ENCODE measurements around the gene SSH2.
"Not testable (repeated sequence)": the region's sequence is repeated elsewhere in the genome, so short reads cannot be mapped to it uniquely, and the experiment has no call there.

Gene SSH2

GRCh38 chr17:29731589-29731929 lies 198.5 kb downstream of the SSH2 start:
- peaks cover 16% of the 10 kb centered on the region for H3K4me1 ChIP-seq
- TF ChIP-seq, protein P1, sequence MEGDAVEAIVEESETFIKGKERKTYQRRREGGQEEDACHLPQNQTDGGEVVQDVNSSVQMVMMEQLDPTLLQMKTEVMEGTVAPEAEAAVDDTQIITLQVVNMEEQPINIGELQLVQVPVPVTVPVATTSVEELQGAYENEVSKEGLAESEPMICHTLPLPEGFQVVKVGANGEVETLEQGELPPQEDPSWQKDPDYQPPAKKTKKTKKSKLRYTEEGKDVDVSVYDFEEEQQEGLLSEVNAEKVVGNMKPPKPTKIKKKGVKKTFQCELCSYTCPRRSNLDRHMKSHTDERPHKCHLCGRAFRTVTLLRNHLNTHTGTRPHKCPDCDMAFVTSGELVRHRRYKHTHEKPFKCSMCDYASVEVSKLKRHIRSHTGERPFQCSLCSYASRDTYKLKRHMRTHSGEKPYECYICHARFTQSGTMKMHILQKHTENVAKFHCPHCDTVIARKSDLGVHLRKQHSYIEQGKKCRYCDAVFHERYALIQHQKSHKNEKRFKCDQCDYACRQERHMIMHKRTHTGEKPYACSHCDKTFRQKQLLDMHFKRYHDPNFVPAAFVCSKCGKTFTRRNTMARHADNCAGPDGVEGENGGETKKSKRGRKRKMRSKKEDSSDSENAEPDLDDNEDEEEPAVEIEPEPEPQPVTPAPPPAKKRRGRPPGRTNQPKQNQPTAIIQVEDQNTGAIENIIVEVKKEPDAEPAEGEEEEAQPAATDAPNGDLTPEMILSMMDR (IDR thresholded peaks at IDR 0.05; ENCODE audit: low read depth, low read length) = no peak
- no peak overlapping the region for H3K4me3 ChIP-seq (ENCODE audit: low read depth, low read length)
- no peaks in the 10 kb centered on the region for H3K36me3 ChIP-seq
- no peaks in the 10 kb centered on the region for H3K27me3 ChIP-seq
- DNase-seq = no peak
- no peaks in the 10 kb centered on the region for H3K9me3 ChIP-seq

GRCh38 chr17:29728490-29728889 lies 201.5 kb downstream of the SSH2 start:
- no peaks in the 10 kb centered on the region for H3K36me3 ChIP-seq

GRCh38 chr17:29726715-29727252 lies 203.2 kb downstream of the SSH2 start:
- peak; percentile 41 for DNase-seq

More at GRCh38 chr17:29728490-29728889, 201.5 kb downstream of the SSH2 start:
- Histone ChIP-seq H3K9me3 (no peaks in the 10 kb centered on the region), H3K27me3 (no peaks in the 10 kb centered on the region), H3K4me3 (ENCODE audit: low read depth, low read length) (no peak overlapping the region), H3K4me1 (peaks cover 23% of the 10 kb centered on the region)
- TF ChIP-seq, protein P1 (IDR thresholded peaks at IDR 0.05; ENCODE audit: low read depth, low read length) = no peak
- DNase-seq = no peak

GRCh38 chr17:29725408-29725807 lies 204.6 kb downstream of the SSH2 start:
- H3K27me3 ChIP-seq; H3K4me3 ChIP-seq (ENCODE audit: low read depth, low read length); H3K36me3 ChIP-seq; H3K9me3 ChIP-seq; DNase-seq: not testable (repeated sequence)
- H3K4me1 ChIP-seq = peaks cover 21% of the 10 kb centered on the region

More at GRCh38 chr17:29726715-29727252, 203.2 kb downstream of the SSH2 start:
- Histone ChIP-seq H3K27me3 (no peaks in the 10 kb centered on the region), H3K36me3 (no peaks in the 10 kb centered on the region), H3K4me1 (peaks cover 21% of the 10 kb centered on the region), H3K9me3 (no peaks in the 10 kb centered on the region), H3K4me3 (ENCODE audit: low read depth, low read length) (peak overlapping the region; percentile 7; the same call in 1 of the 2 replicates)
- TF ChIP-seq, protein P1 (IDR thresholded peaks at IDR 0.05; ENCODE audit: low read depth, low read length) = no peak

DNA sequence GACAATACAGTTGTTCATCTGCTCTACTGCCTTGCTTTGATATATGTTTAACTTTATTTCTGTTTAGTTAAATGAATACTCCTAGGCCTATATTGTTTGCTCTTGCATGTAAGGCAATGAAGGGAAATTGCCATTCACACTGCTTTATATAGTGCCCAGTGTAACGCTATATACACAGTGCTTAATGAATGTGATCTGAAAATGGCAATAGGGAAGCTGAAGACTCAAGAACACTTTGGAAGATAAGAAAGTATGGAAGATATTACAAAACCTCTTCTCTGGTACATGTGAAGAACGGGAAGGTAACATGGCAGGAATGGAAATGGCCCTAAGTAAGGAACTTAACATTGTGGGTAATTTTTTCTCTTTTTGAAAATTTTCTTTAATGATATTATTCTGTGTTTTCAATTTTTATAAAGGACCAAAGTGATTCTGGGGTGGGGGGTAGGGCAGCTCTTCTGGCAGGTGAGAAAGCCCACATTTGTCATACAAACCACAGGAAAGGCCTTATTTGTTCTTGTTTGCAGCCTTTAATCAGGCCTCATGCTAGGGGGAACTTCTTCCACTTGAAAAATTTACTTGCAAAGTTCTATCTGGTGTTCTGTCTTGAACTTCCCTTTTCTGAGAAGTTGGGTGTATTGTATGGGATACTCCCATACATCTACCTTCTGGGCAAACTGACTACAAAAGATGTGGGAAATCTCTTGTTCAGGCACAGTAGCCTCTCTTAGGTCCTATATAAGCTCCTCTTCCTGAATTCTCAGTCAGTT lies 206.6 kb downstream of the SSH2 start:
- DNase-seq = no peak
- Histone ChIP-seq H3K4me1 (peaks cover 21% of the 10 kb centered on the region), H3K36me3 (no peaks in the 10 kb centered on the region), H3K9me3 (no peaks in the 10 kb centered on the region), H3K4me3 (ENCODE audit: low read depth, low read length) (no peak overlapping the region), H3K27me3 (no peaks in the 10 kb centered on the region)
- TF ChIP-seq, protein P1 (IDR thresholded peaks at IDR 0.05; ENCODE audit: low read depth, low read length) = no peak

GRCh38 chr17:29722411-29723198 lies 207.4 kb downstream of the SSH2 start:
- DNase-seq = peak; percentile 38
- H3K4me3 ChIP-seq (ENCODE audit: low read depth, low read length) = peak overlapping the region; percentile 16; the same call in 1 of the 2 replicates

More at GRCh38 chr17:29722411-29723198, 207.4 kb downstream of the SSH2 start:
- H3K4me1 ChIP-seq = peaks cover 19% of the 10 kb centered on the region
- TF ChIP-seq, protein P1 (IDR thresholded peaks at IDR 0.05; ENCODE audit: low read depth, low read length) = no peak
- no peaks in the 10 kb centered on the region for H3K27me3 ChIP-seq
- no peaks in the 10 kb centered on the region for H3K9me3 ChIP-seq
- no peaks in the 10 kb centered on the region for H3K36me3 ChIP-seq

Measured in BE2C (cell line).